HG02610 (cell line): ENCODE results near the gene OSBPL9.

ENCODE experiments used
- ATAC-seq: cut with Tn5 transposase; IDR thresholded peaks from one replicate; pipeline ENCODE4 v1.9.1; 2021; ENCODE audit warnings: mild to moderate bottlenecking, moderate library complexity; ENCODE audit not compliant: unreplicated experiment

The OSBPL9 gene

DNA sequence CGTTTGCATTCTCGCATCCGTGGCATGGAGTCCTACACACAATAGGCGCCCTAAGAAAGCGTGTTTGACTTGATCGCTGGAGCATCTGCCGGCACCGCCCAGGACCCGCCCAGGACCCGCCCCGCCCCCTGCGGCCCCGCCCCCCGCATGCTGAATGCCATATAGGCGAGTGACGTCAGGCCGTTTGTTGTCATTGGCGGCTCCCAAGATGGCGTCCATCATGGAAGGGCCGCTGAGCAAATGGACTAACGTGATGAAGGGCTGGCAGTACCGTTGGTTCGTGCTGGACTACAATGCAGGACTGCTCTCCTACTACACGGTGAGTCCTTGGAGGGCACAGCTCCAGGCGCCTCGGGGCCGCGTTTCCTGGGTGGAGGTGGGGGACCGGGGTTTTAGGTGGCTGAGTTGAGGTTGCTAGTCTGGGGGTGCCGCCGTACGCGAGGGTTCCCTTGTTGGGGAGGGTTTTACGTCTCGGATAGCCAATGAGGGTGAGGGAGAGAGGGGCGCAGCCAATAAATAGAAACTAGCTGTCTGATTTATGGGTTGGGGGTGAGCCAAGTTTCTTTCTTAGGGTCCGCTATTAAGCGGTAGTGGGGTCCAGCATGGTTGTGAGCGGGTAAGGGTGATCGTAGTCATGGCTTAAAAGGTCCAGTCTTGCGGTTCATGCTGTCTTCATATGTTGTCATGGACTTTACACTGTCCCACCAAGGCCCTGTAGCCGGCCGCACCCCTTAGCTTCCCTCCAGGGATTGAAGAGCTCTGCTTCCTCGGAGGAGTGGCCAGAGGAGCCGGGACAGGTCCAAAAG is at the start of gene OSBPL9:
TSS of gene OSBPL9 (plus strand) at position 190 of the 806 bp plus-strand sequence. CDS start at position 209, 19 bp downstream.
- peak; percentile 90 for ATAC-seq

GRCh38 chr1:51567653-51568052 is 49.2 kb upstream of the OSBPL9 start:
- ATAC-seq, result no peak

- ATAC-seq, result no peak
Observed at GRCh38 chr1:51568231-51568935, 48.5 kb upstream of the OSBPL9 start.

- ATAC-seq, result peak; percentile 81
Observed at GRCh38 chr1:51569284-51570062, 47.4 kb upstream of the OSBPL9 start.

- peak; percentile 39 for ATAC-seq
Observed at GRCh38 chr1:51570063-51570710, 46.7 kb upstream of the OSBPL9 start.

- ATAC-seq, result no peak
Observed at GRCh38 chr1:51572365-51572764, 44.5 kb upstream of the OSBPL9 start.

DNA sequence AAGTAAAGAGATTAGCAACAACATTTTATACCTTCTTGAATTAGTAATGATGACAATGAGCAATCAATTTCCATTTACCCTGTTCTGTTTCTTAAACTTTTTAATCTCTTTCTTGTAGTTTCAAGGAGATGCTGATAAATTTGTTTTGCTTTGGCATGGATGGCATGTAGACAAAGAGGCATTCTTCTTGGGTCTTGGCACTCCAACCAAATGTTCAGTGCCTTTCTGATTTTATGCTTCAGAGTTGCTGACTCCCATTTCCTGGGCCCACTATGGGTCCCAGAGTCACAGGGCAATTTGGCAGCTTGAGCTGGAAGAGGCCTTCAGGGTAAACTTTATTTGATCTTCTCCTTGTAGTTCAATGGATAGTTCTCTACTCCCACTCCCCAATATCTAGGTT is 42.1 kb upstream of the OSBPL9 start:
- no peak for ATAC-seq

- peak; percentile 55 for ATAC-seq
Observed at GRCh38 chr1:51575406-51576084, 41.3 kb upstream of the OSBPL9 start.

GRCh38 chr1:51576085-51576444 is 40.8 kb upstream of the OSBPL9 start:
- ATAC-seq, result no peak

DNA sequence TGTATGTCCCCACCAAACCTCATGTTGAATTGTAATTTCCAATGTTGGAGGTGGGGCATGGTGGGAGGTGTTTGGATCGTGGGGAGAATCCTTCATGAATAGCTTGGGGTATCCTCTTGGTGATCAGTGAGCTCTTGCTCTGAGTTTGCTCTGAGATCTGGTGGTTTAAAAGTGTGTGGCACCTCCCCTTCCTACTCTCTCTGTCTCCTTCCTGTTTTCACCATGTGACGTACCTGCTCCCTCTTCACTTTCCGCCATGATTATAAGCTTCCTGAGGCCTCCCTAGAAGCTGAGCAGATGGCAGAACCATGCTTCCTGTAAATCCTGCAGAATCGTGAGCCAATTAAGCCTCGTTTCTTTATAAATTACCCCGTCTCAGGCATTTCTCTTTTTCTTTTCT is 40.0 kb upstream of the OSBPL9 start:
- ATAC-seq, result no peak

DNA sequence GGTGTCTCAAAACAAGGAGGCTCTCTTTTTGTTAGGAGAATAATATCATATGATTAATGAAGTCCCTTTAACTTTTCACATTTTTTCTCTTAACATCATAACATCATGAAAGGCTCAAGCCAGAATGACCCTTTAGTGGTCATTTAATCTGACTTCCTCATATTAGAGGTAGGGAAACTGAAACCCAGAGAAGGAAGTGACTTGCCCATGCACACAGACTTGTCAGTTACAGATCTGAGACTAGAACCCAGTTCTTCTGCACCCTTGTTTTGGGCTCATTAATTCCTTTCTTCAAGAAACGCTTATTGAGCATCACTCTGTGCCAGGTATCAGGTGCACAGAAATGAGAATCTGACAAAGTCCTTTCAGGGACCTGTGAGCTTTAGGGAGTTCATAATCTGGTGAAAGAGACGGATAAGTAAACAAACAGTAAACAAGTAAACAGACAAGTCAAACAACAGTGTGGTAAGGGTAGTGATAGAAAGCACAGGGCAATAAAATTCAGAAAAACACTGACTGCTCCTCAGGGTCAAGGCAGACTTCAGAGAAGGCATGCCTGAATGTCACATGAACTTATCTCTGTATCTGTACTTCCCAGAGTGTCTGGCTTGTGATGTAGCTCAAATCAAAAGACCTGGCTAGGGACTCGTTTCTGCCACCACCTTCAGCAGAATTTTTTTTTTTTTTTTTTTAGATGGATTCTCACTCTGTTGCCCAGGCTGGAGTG is 38.3 kb upstream of the OSBPL9 start:
- peak; percentile 68 for ATAC-seq

DNA sequence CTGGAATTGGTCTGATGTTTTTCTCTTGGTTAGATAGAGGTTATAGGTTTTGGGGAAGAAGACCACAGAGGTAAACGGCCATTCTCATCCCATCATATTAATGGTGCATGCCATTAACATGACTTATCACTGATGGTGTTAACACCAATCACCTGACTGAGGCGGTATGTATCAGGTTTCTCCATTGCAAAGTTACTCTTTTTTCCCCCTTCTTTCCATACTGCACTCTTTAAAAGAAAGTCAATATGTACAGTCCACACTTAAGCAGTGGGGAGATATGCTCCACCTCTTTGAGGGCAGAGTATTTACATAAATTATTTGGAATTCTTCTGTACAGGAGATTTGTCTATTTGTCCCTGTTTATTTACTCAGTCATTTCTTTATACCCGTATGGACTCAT is 35.7 kb upstream of the OSBPL9 start:
- ATAC-seq, result no peak

- no peak for ATAC-seq
Observed at GRCh38 chr1:51583532-51583931, 33.4 kb upstream of the OSBPL9 start.

GRCh38 chr1:51584021-51584420 is 32.9 kb upstream of the OSBPL9 start:
- no peak for ATAC-seq

GRCh38 chr1:51592711-51593110 is 24.2 kb upstream of the OSBPL9 start:
- ATAC-seq, result no peak

- no peak for ATAC-seq
Observed at GRCh38 chr1:51594716-51595115, 22.2 kb upstream of the OSBPL9 start.

DNA sequence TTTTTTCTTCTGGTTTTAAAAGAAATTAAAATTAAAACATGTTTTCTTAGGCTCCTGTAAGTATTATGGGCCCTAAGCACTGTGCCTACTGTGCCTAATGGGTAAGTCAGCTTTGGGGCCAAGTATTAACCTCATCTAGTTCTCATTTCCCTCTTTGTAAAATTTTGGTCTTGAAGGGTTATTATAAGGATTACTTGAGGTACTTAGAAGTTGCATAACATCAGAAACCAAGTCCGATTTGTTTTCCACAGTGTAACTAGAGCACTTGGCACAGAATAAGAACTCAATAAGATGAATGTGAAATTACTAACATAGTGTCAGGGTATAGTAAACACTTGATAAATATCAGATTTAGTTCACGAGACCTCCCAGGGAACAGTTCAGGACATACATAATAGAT is 16.4 kb upstream of the OSBPL9 start:
- ATAC-seq, result no peak

DNA sequence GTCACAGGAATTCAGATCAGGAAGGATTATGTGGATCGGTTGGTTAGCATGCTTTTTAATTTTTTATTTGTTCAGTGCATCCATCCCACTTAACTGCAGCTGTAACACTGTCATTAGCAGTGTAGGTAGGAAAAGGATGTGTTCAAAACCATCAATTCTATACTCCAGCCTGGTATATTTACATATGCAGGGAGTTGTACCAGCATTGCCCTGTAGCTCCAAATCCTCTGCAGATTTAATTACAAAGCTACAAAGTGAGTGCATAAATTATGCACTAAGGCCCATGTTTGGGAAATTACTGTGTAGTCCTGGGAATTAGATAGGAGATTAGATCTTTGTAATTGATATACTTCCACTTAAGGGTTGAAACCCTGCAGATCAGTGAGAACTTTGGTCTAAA is 15.9 kb upstream of the OSBPL9 start:
- ATAC-seq, result no peak

- no peak for ATAC-seq
Observed at GRCh38 chr1:51605961-51606723, 10.8 kb upstream of the OSBPL9 start.
